Fibroblast of pulmonary artery (primary cell): ENCODE measurements around the gene FURIN.

Experiments used
- DNase-seq: peaks from one replicate; pipeline ENCODE4 v3.0.0-alpha.2; 2010; ENCODE audit warnings: low read depth
- H3K4me3 ChIP-seq: replicated peaks from 2 replicates; pipeline ENCODE4 v1.5.1; 2011; ENCODE audit warnings: low read depth, mild to moderate bottlenecking, control low read depth, low read length, moderate library complexity
- TF ChIP-seq, protein P1 (sequence below): IDR thresholded peaks from 2 replicates; pipeline ENCODE4 v1.5.1; 2011; ENCODE audit warnings: mild to moderate bottlenecking, control low read depth, low read length, inconsistent platforms; ENCODE audit errors: missing control alignments

The FURIN gene

GRCh38 chr15:90889736-90890456 is 21.5 kb downstream of the FURIN start:
- TF ChIP-seq, protein P1, sequence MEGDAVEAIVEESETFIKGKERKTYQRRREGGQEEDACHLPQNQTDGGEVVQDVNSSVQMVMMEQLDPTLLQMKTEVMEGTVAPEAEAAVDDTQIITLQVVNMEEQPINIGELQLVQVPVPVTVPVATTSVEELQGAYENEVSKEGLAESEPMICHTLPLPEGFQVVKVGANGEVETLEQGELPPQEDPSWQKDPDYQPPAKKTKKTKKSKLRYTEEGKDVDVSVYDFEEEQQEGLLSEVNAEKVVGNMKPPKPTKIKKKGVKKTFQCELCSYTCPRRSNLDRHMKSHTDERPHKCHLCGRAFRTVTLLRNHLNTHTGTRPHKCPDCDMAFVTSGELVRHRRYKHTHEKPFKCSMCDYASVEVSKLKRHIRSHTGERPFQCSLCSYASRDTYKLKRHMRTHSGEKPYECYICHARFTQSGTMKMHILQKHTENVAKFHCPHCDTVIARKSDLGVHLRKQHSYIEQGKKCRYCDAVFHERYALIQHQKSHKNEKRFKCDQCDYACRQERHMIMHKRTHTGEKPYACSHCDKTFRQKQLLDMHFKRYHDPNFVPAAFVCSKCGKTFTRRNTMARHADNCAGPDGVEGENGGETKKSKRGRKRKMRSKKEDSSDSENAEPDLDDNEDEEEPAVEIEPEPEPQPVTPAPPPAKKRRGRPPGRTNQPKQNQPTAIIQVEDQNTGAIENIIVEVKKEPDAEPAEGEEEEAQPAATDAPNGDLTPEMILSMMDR, result no peak
- no peak overlapping the region for H3K4me3 ChIP-seq
- no peak for DNase-seq

DNA sequence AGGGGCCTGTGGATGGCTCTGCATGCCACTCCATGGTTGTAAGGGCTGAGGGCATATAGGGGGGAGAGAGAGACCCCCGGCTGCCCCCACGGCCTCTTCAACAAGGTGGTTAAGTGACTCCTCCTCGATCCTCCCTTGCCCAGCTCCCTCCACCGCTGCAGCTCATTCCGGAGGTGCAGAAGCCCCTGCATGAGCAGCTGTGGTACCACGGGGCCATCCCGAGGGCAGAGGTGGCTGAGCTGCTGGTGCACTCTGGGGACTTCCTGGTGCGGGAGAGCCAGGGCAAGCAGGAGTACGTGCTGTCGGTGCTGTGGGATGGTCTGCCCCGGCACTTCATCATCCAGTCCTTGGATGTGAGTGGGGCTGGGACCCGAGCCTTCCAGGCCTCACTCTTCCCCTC is 22.5 kb downstream of the FURIN start:
- DNase-seq, result no peak
- no peak overlapping the region for H3K4me3 ChIP-seq
- TF ChIP-seq, protein P1, result no peak

DNA sequence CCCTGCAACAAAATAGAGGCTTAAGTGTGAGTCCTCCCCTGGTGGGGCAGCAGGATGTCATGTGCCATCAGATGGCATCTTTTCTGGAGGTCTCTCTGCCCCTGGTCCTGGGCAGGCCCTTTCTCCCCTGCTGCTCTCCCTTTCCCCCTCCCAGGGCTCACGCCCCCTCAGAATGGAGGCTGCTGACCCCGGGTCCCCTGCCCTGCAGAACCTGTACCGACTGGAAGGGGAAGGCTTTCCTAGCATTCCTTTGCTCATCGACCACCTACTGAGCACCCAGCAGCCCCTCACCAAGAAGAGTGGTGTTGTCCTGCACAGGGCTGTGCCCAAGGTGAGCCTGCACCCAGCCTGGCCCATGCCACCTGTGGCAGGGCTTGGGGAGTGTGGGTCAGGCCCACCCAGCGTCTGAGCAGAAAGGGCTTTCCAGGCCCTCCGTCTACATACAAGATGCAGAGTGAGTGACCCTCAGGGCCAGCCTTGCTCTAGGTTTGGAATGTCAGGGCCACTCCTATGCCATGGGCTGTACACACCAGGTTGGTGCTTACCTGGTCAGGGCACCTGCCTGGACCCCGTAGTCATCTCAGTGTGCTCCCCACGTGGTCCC is 23.1 kb downstream of the FURIN start:
- no peak overlapping the region for H3K4me3 ChIP-seq
- DNase-seq, result no peak
- TF ChIP-seq, protein P1, result no peak

- DNase-seq, result no peak
- no peak overlapping the region for H3K4me3 ChIP-seq
- TF ChIP-seq, protein P1, result no peak
Measured at GRCh38 chr15:90892023-90892422, 23.6 kb downstream of the FURIN start.

- TF ChIP-seq, protein P1, result no peak
- no peak overlapping the region for H3K4me3 ChIP-seq
- DNase-seq, result no peak
Measured at GRCh38 chr15:90892498-90893174, 24.2 kb downstream of the FURIN start.

DNA sequence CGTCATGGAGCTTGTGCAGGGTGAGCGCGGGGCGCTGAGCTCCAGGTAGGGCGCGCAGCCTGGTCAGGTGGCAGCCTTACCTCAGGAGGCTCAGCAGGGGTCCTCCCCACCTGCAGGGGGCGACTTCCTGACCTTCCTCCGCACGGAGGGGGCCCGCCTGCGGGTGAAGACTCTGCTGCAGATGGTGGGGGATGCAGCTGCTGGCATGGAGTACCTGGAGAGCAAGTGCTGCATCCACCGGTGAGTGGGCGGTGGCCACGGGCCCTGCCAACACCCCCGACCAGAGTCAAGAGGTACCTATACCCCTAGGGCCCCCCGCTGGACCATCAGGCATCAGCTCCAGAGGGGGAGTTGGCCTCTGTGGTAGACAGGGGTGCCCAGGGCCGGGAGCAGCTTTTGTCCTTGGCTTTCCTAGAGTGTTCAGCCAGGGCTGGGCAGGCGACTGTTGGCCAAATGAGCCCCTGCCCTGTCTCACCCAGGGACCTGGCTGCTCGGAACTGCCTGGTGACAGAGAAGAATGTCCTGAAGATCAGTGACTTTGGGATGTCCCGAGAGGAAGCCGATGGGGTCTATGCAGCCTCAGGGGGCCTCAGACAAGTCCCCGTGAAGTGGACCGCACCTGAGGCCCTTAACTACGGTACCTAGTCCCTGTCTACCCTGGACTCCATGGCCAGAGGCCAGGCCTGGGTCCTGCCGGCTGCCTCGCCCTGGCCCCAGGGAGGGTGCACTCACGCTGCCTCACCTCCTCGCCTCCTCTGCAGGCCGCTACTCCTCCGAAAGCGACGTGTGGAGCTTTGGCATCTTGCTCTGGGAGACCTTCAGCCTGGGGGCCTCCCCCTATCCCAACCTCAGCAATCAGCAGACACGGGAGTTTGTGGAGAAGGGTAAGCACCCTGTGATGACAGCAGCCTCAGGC is 25.0 kb downstream of the FURIN start:
- DNase-seq, result no peak
- TF ChIP-seq, protein P1, result no peak
- no peak overlapping the region for H3K4me3 ChIP-seq
